Activated CD8-positive, alpha-beta memory T cell treated with anti-CD3 and anti-CD28 coated beads for 24 hours (primary cell): ENCODE results near the gene MPDZ.

Experiments
- DNase-seq: peaks from one replicate; pipeline ENCODE4 v3.0.0-alpha.2; 2020

The MPDZ gene

GRCh38 chr9:13174906-13175639 lies 104.4 kb downstream of the MPDZ start:
- DNase-seq, result no peak

GRCh38 chr9:13173553-13173952 lies 105.9 kb downstream of the MPDZ start:
- no peak for DNase-seq

GRCh38 chr9:13171261-13171660 lies 108.2 kb downstream of the MPDZ start:
- no peak for DNase-seq

GRCh38 chr9:13166996-13167395 lies 112.5 kb downstream of the MPDZ start:
- DNase-seq, result no peak

- no peak for DNase-seq
Measured at GRCh38 chr9:13165956-13166355, 113.5 kb downstream of the MPDZ start.

GRCh38 chr9:13165236-13165945 lies 114.1 kb downstream of the MPDZ start:
- no peak for DNase-seq

- DNase-seq, result no peak
Measured at GRCh38 chr9:13163946-13164345, 115.5 kb downstream of the MPDZ start.

- no peak for DNase-seq
Measured at GRCh38 chr9:13163287-13163686, 116.2 kb downstream of the MPDZ start.

- DNase-seq, result no peak
Measured at GRCh38 chr9:13160051-13160450, 119.4 kb downstream of the MPDZ start.

GRCh38 chr9:13158986-13159385 lies 120.5 kb downstream of the MPDZ start:
- no peak for DNase-seq

GRCh38 chr9:13151489-13151888 lies 128.0 kb downstream of the MPDZ start:
- DNase-seq, result no peak

- DNase-seq, result no peak
Measured at GRCh38 chr9:13149454-13149853, 130.0 kb downstream of the MPDZ start.

GRCh38 chr9:13146840-13147239 lies 132.7 kb downstream of the MPDZ start:
- DNase-seq, result no peak

- DNase-seq, result no peak
Measured at GRCh38 chr9:13145340-13145739, 134.2 kb downstream of the MPDZ start.

- DNase-seq, result no peak
Measured at GRCh38 chr9:13144166-13144775, 135.2 kb downstream of the MPDZ start.

- DNase-seq, result no peak
Measured at GRCh38 chr9:13143281-13143680, 136.2 kb downstream of the MPDZ start.

GRCh38 chr9:13142776-13143175 lies 136.7 kb downstream of the MPDZ start:
- DNase-seq, result no peak

GRCh38 chr9:13141629-13142028 lies 137.9 kb downstream of the MPDZ start:
- DNase-seq, result no peak

- DNase-seq, result no peak
Measured at GRCh38 chr9:13140843-13141592, 138.5 kb downstream of the MPDZ start.

- DNase-seq, result no peak
Measured at GRCh38 chr9:13139641-13140171, 139.8 kb downstream of the MPDZ start.

GRCh38 chr9:13137426-13137825 lies 142.1 kb downstream of the MPDZ start:
- DNase-seq, result no peak

- no peak for DNase-seq
Measured at GRCh38 chr9:13131991-13132390, 147.5 kb downstream of the MPDZ start.

GRCh38 chr9:13131416-13131815 lies 148.1 kb downstream of the MPDZ start:
- no peak for DNase-seq
